NCI-H2227 (cell line): ENCODE data around the gene C1QTNF1.
A peak's percentile ranks its signal among the peaks of the same experiment; 100 is the strongest.
"Not testable (repeated sequence)": the region's sequence is repeated elsewhere in the genome, so short reads cannot be mapped to it uniquely, and the experiment has no call there.

Experiments used
- DNase-seq: peaks from one replicate; lab custom pipeline; 2025; ENCODE audit not compliant: unreplicated experiment; lab: John Stamatoyannopoulos, UW

C1QTNF1 gene

DNA sequence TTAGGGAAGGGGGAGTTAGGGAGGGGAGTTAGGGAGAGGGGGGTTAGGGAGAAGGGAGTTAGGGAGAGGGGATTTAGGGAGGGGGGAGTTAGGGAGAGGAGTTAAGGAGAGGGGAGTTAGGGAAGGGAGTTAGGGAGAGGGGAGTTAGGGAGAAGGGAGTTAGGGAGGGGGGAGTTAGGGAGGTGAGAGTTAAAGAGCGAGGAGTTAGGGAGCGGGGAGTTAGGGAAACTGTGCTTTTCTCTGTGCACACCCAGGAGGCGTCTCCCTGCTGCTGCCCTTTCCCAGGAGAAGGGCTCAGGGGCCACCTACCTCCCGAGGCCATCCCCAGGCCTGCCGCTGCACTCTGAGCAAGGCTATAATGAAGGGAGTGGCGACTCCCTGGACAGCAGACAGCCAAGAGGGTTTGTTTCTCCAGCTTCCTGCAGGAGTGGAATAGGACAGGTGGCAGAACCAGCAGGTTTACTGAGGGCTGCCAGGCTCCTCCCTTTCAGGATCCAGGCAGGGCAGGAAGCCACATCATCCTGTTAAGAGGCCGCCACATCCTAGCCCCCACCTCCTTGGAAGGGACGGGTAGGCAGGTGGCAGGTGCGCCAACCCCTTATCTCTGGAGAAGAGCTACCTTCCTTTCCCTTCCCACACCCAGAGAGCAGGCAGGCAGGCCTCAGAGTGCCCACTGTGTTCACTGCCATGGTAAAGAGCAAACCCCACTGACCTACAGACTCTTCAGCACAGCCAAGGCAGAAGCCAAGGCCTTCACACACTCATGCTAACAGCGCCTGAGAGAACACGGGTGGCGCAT, 18.7 kb upstream of the C1QTNF1 start:
- no peak for DNase-seq

DNA sequence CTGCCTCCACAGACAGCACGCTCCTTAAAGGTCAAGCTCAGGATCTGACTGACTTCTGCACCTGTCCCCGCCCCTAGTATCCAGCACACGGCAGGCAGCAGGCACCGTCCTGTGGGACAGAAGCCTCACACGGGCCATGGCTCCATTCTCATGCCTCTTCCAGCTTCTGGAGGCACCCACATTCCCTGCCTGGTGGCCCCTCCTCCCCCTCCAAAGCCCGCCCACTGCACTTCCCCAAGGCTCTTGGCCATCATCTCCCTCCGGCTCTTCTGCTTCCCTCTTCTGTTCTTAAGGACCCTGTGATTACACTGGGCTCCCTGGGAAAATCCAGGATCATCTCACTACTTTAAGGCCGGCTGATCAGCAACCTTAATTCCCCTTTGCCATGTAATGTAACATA, 17.9 kb upstream of the C1QTNF1 start:
- no peak for DNase-seq

DNA sequence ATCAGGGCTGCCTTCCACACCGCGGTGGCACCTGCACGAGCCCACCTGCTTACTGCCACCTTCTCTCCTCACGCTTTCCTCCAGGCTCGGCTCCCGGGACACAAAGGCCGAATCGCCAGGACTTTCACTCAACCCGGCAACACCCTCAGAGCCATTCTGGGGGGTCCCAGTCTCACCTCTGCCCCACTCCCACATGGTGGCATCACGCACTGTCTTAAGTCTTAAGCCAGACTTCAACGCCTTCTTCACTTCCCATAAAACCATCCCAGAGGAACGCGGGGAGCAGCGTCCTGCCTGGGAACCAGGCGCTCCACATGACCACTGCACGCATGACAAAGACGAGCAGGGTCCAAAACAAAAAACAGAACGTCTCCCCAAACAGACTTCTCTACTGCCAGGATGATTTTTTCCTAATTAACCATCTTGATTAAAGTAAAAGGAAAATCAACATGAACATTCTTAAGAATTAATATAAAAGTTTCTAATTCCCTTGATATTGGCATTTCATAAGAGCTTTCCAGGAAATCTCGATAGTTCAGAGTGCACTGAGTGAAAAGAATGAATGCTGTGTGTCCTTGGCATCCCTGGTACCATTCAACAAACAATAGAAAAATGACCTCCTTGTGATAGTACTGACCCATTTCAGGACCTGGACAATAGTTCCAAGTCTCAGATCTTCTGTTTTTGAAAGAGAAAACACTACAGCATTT, 17.0 kb upstream of the C1QTNF1 start:
- no peak for DNase-seq

DNA sequence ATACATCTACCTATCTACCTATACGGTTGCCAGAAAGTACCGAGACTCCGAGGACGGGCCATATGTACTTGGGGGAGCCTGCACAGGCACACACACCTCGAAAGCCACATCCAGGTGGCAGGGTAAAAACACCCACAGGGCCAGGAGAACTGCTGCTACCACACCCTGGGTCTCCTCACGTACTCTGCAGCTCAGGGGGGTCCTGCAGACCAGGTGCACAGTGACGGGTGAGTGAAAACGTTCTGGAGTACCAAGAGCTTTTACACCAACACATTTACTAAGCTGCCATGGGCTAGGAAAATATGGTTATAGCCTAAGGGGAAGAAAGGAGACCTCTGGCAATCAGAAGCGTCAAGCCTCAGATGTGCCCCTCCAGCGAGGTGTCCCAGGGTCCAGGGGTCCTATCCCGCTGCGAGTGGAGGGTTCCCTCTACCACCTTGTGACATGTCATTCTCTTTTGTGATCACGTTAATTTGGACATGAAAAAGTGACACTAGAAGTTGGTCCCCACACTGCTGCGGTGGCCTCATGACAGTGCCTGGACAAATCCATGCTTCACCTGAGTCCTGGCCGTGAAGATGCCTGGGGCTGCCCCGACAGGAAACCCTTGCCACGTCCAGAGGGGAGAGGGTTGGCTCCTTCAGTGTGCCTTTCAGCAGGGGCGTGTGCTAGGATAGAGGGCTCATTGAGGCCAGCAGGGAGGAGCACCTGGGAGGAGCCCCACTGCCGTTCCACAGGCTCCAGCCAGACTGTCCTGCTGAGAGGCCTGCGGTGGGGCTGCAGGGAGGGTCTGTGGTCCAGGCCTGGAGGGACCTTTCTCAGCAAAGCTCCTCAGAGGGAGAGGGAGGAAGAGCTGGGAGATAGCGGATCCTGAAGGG, 16.2 kb upstream of the C1QTNF1 start:
- no peak for DNase-seq

DNA sequence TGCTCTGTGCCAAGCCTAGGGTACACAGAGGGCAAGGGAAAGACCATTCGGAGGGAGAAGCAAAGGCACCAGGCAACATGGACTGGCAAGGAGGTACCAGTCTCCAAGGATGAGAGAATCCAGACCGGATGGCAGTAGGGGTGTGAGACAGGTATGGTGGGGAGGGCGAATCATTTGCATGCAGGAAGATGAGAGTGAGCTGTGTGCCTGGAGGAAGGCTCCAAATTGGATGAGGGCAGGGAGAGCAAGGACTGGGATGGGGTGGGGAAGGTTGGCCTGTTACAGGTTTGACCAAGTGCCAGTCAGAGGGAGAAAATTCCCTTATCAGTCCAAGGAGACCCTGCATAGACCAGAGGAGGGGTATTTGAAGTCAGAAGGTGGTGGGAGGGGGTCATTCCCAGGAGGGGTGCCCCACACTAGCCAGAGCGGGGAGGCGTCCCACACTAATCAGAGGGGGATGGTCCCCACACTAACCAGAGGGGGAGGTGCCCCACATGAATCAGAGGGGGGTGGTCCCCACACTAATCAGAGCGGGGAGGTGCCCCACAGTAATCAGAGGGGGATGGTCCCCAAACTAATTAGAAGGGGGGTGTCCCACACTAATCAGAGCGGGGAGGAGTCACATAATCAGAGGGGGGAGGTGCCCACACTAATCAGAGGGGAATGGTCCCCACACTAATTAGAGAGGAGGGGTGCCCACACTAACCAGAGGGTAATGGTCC, 15.1 kb upstream of the C1QTNF1 start:
- DNase-seq, result no peak

DNA sequence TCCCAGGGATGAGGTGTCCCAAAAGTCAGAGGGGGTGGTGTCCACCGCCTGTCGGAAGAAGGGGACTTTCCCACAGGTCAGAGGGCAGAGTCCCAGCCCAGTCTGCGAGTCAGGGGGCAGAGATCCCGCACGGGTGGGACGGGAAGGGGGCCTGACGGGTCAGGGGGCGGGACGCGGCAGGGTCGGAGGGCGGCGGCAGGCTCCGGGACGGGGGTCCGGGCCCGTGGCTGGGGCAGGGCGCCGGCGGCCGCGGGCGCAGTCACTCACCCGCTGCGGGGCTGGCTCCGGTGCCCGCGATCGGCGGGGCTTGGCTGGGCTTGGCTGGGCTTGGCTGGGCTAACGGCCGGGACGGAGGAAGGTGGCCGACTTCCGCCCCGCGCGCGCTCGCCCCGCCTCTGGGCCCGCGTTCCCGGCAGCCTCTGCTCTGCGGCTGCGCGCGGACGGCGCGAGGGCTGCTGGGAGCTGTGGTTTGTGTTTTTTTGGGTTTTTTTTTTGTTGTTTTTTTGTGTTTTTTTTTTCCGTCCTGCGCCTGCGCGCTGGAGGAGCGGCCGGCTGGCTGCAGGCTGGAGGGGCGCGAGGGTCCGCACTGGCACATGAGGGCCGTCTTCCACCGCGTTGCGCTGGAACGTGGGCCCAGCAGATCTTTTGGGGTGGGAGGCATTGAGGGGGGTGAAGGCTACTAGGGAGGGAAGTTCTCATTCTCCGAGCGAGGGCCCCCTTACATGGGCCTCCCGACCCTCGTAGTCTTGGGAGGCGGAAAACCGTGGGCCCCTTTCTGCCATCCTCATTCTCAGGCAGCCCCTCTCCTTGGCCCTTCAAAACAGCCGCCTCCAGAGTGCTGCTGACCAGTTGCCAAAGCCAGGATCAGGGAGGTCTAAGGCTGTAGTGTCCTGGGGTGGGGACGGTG, 14.3 kb upstream of the C1QTNF1 start, which contains the start of gene CANT1:
Gene CANT1, minus strand, starts transcription at position 368 of the 907 bp plus-strand sequence. CDS start 12,142 bp downstream, outside the sequence.
- peak; percentile 94 for DNase-seq

DNA sequence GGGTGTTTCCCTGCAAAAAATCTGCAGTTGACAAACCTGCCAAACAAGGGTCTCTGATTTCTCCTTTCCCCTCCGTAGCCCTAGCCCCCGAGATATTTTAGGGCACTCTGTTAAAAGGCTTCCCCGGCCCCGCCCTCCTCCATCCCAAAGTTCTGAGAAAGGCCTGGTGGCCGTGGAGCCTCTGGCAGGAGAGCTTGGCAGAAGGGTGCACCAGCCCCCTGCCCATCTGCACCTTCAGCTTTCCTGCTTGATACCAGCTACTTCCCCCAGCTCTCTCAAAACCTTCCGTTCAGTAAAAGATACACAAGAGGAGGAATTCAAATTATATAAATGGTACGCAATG, 13.7 kb upstream of the C1QTNF1 start:
- DNase-seq, result no peak

DNA sequence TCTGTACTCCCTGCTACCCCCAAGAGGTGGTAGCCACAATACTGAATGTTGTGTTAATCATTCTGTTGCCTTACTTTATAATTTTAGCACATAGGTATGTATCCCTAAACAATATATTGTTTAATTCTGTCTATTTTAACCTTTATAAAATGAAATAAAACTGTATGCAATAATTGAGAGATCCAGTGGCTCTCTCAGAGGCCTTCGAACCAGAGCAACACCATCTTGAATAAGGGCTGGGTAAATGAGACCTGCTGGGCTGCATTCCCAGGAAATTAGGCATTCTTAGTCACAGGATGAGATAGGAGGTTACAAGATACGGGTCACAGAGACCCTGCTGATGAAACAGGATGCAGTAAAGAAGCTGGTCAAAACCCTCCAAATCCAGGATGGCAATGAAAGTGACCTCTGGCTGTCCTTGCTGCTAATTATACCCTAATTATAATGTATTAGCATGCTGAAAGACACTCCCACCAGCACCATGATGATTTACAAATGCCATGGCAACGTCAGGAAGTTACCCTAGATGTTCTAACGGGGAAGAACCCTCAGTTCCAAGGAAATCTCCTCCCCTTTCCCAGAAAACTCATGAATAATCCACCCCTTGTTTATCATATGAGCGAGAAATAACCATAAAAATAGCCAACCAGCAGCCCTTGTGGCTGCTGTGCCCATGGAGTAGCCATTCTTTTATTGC, 12.4 kb upstream of the C1QTNF1 start:
- no peak for DNase-seq

DNA sequence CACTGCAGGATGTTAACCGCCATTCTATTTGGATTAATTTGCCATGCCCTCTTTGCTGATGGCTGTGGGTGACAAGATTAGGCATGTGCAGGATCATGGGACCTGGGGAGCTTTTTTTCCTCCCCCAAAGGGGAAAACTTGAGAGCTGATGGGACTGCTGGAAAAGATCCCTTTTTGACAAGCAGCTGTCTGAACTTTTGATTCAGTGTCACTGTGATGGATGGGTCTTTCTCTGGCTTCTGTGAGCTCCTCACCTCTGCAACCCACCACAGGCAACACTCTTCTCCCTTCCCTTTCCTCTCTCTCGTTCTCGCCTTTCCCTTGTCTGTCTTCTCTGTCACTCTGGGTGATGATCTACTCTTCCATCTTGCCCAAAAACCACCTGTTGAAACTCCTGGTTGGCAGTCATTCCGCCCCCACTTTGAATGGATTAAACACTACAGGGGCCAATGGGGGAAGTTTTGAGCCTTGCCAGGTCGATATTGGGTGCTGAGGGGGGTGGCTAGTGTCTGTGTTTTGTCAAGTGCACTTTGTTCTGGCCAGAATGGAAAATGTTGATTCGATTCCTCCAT, 11.3 kb upstream of the C1QTNF1 start:
- DNase-seq, result no peak

DNA sequence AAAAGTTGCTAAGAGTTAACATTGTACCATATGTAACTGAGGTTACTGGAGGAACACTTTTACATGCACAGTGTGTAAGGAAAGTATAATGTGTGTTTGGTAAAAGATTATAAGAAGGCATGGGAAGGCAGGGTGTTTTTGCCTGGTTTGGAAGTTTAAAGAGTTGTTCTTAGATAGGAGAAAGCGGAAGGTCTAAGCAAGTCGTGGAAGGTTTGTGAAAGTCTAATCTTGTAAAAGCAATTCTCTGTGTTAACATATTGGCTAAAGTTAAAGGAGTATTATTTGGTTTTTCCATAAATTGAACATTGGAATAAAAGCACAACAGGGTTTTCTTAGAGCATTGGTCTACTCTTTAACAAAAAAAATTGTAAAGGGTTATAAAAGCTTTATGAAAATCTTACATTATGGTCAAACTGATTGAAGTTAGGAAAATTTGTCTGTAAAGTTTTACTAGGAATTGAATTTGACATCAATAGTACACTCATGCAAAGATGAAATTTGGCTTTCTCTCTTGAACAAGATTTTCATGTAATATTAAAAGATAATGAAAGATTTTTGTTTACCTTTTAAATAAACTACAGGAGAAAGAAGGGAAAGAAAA, 9.7 kb upstream of the C1QTNF1 start:
- DNase-seq, result no peak

DNA sequence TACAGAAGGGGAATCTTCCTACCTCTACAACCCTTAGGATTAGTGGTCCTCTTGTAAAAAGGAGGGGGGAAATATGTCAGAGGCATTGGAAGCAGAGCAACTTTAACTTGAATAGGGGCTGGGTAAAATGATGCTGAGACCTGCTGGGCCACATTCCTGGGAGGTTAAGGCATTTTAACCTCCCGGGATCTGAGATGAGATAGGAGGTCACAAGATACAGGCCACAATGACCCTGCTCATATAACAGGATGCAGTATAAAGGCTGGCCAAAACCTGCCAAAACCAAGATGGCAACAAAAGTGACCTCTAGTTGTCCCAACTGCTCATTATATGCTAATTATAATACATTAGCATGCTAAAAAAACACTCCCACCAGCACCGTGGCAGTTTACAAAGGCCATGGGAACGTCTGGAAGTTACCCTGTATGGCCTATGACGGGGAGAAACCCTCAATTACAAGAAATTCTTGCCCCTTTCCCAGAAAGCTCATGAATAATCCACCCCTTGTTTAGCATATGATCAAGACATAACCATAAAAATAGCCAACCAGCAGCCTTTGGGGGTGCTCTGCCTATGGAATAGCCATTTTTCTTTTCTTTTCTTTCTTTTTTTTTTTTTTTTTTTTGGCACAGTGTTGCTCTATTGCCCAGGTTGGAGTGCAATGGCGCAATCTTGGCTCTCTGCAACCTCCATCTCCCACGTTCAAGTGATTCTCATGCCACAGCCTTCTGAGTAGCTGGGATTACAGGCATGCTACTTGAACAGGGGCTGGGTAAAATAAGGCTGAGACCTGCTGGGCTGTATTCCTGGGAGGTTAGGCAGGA, 6.2 kb upstream of the C1QTNF1 start:
- no peak for DNase-seq

DNA sequence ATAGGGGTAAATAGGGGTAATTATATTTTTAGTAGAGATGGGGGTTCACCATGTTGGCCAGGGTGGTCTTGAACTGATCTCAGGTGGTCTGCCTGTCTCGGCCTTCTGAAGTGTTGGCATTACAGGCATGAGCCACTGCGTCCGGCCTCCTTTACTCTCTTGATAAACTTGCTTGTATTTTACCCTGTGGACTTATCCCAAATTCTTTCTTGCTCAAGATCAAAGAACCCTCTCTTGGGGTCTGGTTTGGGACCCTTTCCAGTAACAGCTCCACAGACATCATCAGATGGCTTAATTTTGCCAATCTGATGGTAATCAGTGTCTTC, 5.6 kb upstream of the C1QTNF1 start:
- no peak for DNase-seq

DNA sequence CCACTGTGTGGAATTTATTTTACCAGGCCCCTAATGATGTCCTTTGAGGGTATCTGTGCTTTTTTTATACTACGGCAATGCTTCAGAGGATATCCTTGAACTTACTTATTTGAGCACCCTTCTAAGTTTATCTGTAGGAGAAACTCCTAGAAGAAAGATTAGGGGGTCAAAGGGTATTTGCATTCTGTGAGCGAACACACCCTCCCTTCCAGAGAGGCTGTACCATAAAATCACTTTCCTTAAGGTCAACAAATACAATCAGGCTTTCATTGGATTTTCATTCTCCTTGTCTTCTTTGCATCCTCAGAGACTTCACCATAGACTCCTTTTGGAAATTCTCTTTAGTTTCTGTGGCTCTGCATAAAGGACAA, 4.7 kb upstream of the C1QTNF1 start:
- DNase-seq, result no peak

DNA sequence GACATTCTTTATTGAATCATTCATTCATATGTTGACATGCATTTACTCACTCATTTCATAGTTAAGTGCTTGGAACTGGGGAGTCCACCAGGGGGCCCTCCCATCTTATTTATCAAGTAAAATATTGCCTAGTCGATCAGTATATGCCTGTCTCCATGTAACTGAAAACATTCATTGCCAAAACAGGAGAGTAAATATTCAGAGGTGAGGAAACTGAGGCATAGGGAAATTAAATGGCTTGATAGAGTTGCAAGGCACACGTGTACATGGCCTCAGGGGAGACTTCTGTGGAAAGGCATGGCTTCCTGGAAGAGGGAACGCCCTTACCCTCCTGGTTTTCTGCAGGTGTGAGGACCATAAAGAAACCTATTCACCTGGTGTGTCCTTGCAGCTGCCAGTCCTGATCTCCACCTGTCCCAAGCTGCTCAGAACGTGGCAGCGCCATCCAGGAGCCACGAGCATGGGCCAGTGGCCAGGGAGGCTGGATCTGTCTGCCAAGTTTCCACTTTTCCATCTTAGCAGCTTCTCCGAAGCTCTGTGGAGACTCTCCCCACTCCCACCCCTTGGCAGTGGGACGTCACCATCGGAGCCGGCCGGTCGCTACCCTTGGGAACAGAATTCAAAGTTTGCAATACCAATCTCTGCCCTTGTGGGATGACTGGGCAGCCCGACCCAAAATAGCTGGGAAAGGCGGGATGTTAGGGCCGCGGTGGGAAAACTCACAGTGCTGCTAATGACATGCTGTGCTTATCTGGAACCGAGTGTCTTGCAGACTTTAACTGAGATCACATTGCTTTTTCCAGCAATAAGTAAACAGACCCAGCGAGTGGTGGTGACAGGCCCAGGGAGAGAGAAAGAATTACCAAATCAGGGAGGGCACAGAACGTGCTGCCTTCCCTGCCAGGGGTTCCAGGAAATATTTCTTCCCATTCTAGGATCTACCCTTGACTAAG, 4.1 kb upstream of the C1QTNF1 start:
- peak; percentile 48 for DNase-seq

DNA sequence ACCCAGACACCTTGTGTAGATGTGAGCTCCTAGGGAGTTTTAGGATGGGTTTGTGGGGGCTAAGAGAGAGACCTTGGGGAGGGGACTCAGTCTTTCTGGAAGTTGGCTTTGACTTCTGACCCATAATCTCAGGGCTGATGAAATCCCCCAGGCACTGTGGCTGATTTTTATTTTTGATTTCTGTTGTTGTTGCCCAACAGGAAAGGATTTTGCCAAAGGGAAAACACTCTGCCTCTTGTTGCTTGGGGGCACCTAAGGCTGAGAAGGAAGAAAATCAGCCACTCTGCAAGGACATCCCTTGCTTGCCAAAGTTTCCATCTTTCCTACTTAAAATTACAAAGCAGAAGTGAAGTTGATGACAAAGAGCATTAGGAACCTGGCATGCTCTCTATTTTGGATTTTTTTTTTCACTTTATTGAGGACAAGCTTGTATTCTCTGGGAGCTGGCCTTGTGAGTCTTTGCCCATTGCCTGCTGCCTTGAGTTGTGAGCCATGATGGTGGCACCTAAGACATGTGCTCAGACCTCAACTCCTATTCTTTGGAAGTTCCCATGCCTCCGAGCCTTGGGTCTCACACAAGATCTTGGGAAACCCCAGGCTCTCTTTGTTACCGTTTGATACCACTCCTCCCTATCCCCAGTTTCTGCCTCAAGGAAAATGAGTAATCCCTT, 3.2 kb upstream of the C1QTNF1 start:
- no peak for DNase-seq

DNA sequence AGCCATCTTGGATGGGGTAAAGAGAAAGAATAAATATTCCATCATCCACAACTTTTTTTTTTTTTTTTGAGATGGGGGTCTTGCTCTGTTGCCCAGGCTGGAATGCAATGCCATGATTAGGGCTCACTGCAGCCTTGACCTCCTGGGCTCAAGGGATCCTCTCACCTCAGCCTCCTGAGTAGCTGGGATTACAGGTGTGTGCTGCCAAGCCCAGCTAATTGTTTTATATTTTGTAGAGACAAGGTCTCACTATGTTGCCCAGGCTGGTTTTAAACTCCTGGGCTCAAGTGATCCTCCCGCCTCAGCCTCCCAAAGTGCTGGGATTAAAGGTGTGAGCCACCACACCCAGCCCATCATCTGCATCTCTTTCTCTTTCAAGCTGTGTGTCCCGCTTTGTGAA, 2.0 kb upstream of the C1QTNF1 start:
- DNase-seq, result not testable (repeated sequence)
